AG09309 (cell line): ENCODE data around the gene CRYBG1.
"Not testable (repeated sequence)": the region's sequence is repeated elsewhere in the genome, so short reads cannot be mapped to it uniquely, and the experiment has no call there.

Experiments
- DNase-seq: peaks from one replicate; pipeline ENCODE4 v3.0.0-alpha.2; 2010; ENCODE audit warnings: low read depth
- H3K4me3 ChIP-seq: 2 replicates; pipeline ENCODE4 v1.5.1; 2011; ENCODE audit warnings: mild to moderate bottlenecking, low read depth, low read length, moderate library complexity; ENCODE audit not compliant: control insufficient read depth
- CTCF ChIP-seq: IDR thresholded peaks from 2 replicates; pipeline ENCODE4 v1.5.1; 2011; ENCODE audit warnings: mild to moderate bottlenecking, low read depth, low read length, inconsistent platforms; ENCODE audit not compliant: insufficient read depth, control insufficient read depth; ENCODE audit errors: missing control alignments

Gene CRYBG1

GRCh38 chr6:106556368-106556960, 195.9 kb downstream of the CRYBG1 start:
- H3K4me3 ChIP-seq: no peak overlapping the region
- no peak for DNase-seq
- peak; percentile 41 for TF ChIP-seq CTCF

GRCh38 chr6:106557837-106558236, 197.3 kb downstream of the CRYBG1 start:
- DNase-seq: no peak
- no peak for TF ChIP-seq CTCF
- H3K4me3 ChIP-seq: no peak overlapping the region

GRCh38 chr6:106558364-106558763, 197.8 kb downstream of the CRYBG1 start:
- no peak for DNase-seq
- no peak overlapping the region for H3K4me3 ChIP-seq
- TF ChIP-seq CTCF: no peak

GRCh38 chr6:106559659-106560058, 199.1 kb downstream of the CRYBG1 start:
- not testable (repeated sequence) for DNase-seq, H3K4me3 ChIP-seq

- no peak for TF ChIP-seq CTCF
- no peak overlapping the region for H3K4me3 ChIP-seq
- peak; percentile 41 for DNase-seq
Measured at GRCh38 chr6:106560996-106561685, 200.6 kb downstream of the CRYBG1 start.

GRCh38 chr6:106561686-106562405, 201.3 kb downstream of the CRYBG1 start:
- TF ChIP-seq CTCF: no peak
- DNase-seq: no peak
- no peak overlapping the region for H3K4me3 ChIP-seq

- no peak for DNase-seq
- TF ChIP-seq CTCF: no peak
- H3K4me3 ChIP-seq: no peak overlapping the region
Measured at GRCh38 chr6:106563614-106564013, 203.1 kb downstream of the CRYBG1 start.
